A673 (cell line): Measurements from ENCODE around the gene PAXX. TPM values are rescaled to one million over a fixed set of nuclear protein-coding genes. Genes with fewer than 3 reads are reported as not detected.

ENCODE experiments used
- BruUV-seq: library from RNA; stranded (reverse); fragments of 400-500 nt; replicated peaks from 2 replicates; lab custom pipeline; 2021; lab: Mats Ljungman, UMichigan
- CTCF ChIA-PET: fragments of 300-600 bp; sonication (Branson Sonifier 250); formaldehyde crosslinking; loops from one replicate; lab custom pipeline; 2022; ENCODE audit warnings: antibody characterized with exemption; lab: Charles Lee
- POLR2A ChIA-PET: fragments of 300-600 bp; sonication (Branson Sonifier 250); formaldehyde crosslinking; loops from one replicate; lab custom pipeline; 2022; ENCODE audit warnings: antibody characterized with exemption; ENCODE audit not compliant: low non-redundant PET; lab: Charles Lee
- DNase-seq: peaks from one replicate; pipeline ENCODE4 v3.0.0-alpha.2; 2015; ENCODE audit warnings: low spot score
- H3K27ac ChIP-seq: fragments of 200-600 bp; sonication (generic); 2 replicates; pipeline ENCODE4 v1.5.1; 2016; ENCODE audit warnings: mixed run types, low read depth, mild to moderate bottlenecking, mixed read lengths, antibody characterized with exemption, low read length; ENCODE audit not compliant: poor library complexity, severe bottlenecking
- H3K27me3 ChIP-seq: fragments of 200-600 bp; sonication (generic); replicated peaks from 2 replicates; pipeline ENCODE4 v1.6.1; 2017; ENCODE audit warnings: mixed run types, low read depth, mild to moderate bottlenecking, mixed read lengths, antibody characterized with exemption, low read length; ENCODE audit not compliant: insufficient read depth, poor library complexity
- H3K36me3 ChIP-seq: fragments of 200-600 bp; sonication (generic); 2 replicates; pipeline ENCODE4 v1.6.1; 2016; ENCODE audit warnings: mixed run types, mild to moderate bottlenecking, mixed read lengths, antibody characterized with exemption, low read length; ENCODE audit not compliant: insufficient read depth, poor library complexity, severe bottlenecking
- H3K4me1 ChIP-seq: fragments of 200-600 bp; sonication (generic); 2 replicates; pipeline ENCODE4 v1.6.1; 2017; ENCODE audit warnings: mixed run types, mild to moderate bottlenecking, mixed read lengths, antibody characterized with exemption, low read length; ENCODE audit not compliant: insufficient read depth, poor library complexity, severe bottlenecking
- H3K4me3 ChIP-seq: fragments of 200-600 bp; sonication (generic); 2 replicates; pipeline ENCODE4 v1.5.1; 2016; ENCODE audit warnings: low read depth, mixed run types, mild to moderate bottlenecking, mixed read lengths, low read length; ENCODE audit not compliant: poor library complexity, severe bottlenecking
- H3K9me3 ChIP-seq: fragments of 200-600 bp; sonication (generic); 2 replicates; pipeline ENCODE4 v1.6.1; 2016; ENCODE audit warnings: mixed run types, low read depth, mild to moderate bottlenecking, mixed read lengths, antibody characterized with exemption, low read length; ENCODE audit not compliant: poor library complexity, severe bottlenecking
- CTCF ChIP-seq: fragments of 300-800, 200-600 bp; sonication (generic); conservative IDR thresholded peaks from 2 replicates; pipeline ENCODE4 v1.5.1; 2017; ENCODE audit warnings: low read depth, mild to moderate bottlenecking, antibody characterized with exemption, low read length, moderate library complexity, mixed read lengths
- EZH2 ChIP-seq: fragments of 200-600 bp; sonication (generic); IDR thresholded peaks from 2 replicates; pipeline ENCODE4 v1.6.1; 2017; ENCODE audit warnings: borderline replicate concordance, low read depth, mild to moderate bottlenecking, mixed read lengths, antibody characterized with exemption, low read length; ENCODE audit not compliant: poor library complexity, severe bottlenecking
- intact Hi-C: fragments of 100-400 bp; cut with micrococcal nuclease; formaldehyde crosslinking; loops from one replicate; pipeline ENCODE4 v1.10.0; 2022; ENCODE audit not compliant: unreplicated experiment
- total RNA-seq: library from RNA; stranded (reverse); gene quantifications from 2 replicates; pipeline ENCODE4 v1.2.3, GENCODE V29; 2021

The PAXX gene
- total RNA-seq, 1 experiment from 2014 or later = 91.5 TPM

GRCh38 chr9:136977223-136977622, 15.0 kb upstream of the PAXX start, which contains the start of gene PTGDS:
PTGDS (plus strand) TSS chr9:136977504; CDS start chr9:136977579, 75 bp downstream.
- POLR2A ChIA-PET = no interaction called here
- Histone ChIP-seq H3K4me3 (peak within 1 kb of the TSS; percentile 50), H3K27me3 (no peaks in the 10 kb centered on the region), H3K36me3 (no peaks in the 10 kb centered on the region), H3K27ac (no peak within 1 kb of the TSS), H3K4me1 (no peaks in the 10 kb centered on the region), H3K9me3 (no peaks in the 10 kb centered on the region)
- no peak for DNase-seq
- intact Hi-C loops = no loop called here
- no peak for TF ChIP-seq EZH2
- TF ChIP-seq CTCF = no peak
- CTCF ChIA-PET = no interaction called here
- no TSS peak for BruUV-seq

DNA sequence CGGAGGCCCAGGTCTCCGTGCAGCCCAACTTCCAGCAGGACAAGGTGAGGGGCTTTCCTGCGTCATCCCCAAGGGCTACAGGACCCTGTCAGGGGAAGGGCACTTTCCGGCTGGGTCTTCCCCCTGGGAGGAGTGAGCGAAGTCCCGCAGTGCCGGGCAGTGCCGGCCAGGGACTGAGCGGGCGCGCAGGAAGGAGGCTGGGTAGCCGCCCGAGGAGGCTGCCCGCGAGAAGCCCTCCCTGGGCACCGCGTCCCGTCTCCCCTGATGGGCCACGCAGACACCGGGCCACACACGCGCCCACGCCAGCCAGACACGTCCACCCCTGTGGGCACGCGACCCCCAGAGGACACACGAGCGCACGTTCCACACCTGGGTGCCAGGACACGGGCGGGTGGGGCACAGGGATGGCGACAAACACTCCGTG, 14.6 kb upstream of the PAXX start:
- no peaks in the 10 kb centered on the region for H3K4me1 ChIP-seq
- ChIA-PET POLR2A (no interaction called here), CTCF (interaction anchor here (0.6 to 0.7 kb wide), 3 partner anchors 14 to 259 kb away, joined by 4 to 9 read pairs (median 8); partner anchors contain the start of gene NPDC1)
- no peak for TF ChIP-seq CTCF
- no peak for TF ChIP-seq EZH2
- no peaks in the 10 kb centered on the region for H3K36me3 ChIP-seq
- intact Hi-C loops = no loop called here
- no peak for DNase-seq
- H3K4me3 ChIP-seq = peak overlapping the region; percentile 50
- no TSS peak for BruUV-seq
- H3K9me3 ChIP-seq = no peaks in the 10 kb centered on the region
- no peaks in the 10 kb centered on the region for H3K27me3 ChIP-seq
- no peak overlapping the region for H3K27ac ChIP-seq

GRCh38 chr9:136978073-136978864, 14.0 kb upstream of the PAXX start:
- H3K27ac ChIP-seq = no peak overlapping the region
- H3K9me3 ChIP-seq = no peaks in the 10 kb centered on the region
- no peaks in the 10 kb centered on the region for H3K4me1 ChIP-seq
- peak overlapping the region; percentile 50 for H3K4me3 ChIP-seq
- POLR2A ChIA-PET = no interaction called here
- no peak for TF ChIP-seq CTCF
- no peak for TF ChIP-seq EZH2
- no peaks in the 10 kb centered on the region for H3K36me3 ChIP-seq
- BruUV-seq = no TSS peak
- no peaks in the 10 kb centered on the region for H3K27me3 ChIP-seq
- intact Hi-C loops = no loop called here
- peak; percentile 79 for DNase-seq
- CTCF ChIA-PET = interaction anchor here (0.5 to 0.7 kb wide), 9 partner anchors 13 to 711 kb away, joined by 3 to 9 read pairs (median 6); partner anchors contain the start of gene NPDC1
